Skeletal muscle cell (primary cell): Measurements from ENCODE around the gene TBC1D23.
A peak's percentile ranks its signal among the peaks of the same experiment; 100 is the strongest.
"Not testable (repeated sequence)": the region's sequence is repeated elsewhere in the genome, so short reads cannot be mapped to it uniquely, and the experiment has no call there.

Experiments
- DNase-seq: peaks from one replicate; pipeline ENCODE4 v3.0.0-alpha.2; 2010; ENCODE audit warnings: low read depth
- H3K4me3 ChIP-seq: 2 replicates; pipeline ENCODE4 v1.5.1; 2011; ENCODE audit warnings: low read depth, mild to moderate bottlenecking, control low read depth, low read length, moderate library complexity

The TBC1D23 gene

DNA sequence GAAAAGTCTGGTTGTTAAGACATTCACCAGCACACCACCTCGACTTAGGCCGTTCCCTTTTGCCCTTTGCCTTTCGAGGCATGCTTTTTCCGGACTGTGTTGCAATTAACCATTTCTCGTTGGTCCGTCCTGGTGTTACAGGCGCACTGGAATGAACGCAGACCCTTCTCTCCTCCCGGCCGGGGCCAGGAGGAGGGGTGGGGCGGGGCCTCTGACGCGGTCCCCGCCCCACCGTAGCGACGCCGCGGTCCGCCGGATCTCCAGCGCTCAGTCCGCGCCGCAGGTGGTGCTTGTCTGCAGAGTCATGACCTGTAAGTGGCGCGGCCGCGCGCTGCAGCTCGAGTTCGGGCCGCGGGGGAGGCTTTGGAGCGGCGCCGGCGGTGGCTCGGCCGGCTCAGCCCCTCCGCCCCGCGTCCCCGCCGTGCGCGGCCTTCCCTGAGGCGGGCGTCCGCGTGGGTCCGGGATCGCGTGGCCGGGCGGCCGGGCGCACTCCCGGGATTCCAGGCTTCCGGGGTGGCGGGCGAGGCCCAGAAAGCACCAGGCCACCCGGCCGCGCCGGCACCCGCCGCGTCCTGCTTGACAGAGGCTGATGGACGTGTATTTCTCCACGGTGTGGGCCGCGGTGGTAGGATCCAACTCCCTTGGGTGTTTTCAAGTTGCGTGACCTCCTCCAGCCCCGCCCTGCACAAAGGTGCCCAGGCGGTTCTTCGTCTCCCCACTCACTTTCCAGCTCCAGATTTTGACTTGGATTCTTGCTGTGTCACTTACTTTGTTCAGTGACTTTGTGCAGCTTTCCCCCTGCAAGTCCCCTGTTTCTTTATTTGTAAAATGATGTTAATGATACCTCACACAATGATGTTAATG is 73.9 kb downstream of the TBC1D23 start, which contains the start of gene NIT2:
Gene NIT2, plus strand, starts transcription at position 270 of the 864 bp plus-strand sequence. Its CDS starts 35 bp downstream, at position 305.
- H3K4me3 ChIP-seq: peak within 1 kb of the TSS; percentile 52
- peak; percentile 39 for DNase-seq

DNA sequence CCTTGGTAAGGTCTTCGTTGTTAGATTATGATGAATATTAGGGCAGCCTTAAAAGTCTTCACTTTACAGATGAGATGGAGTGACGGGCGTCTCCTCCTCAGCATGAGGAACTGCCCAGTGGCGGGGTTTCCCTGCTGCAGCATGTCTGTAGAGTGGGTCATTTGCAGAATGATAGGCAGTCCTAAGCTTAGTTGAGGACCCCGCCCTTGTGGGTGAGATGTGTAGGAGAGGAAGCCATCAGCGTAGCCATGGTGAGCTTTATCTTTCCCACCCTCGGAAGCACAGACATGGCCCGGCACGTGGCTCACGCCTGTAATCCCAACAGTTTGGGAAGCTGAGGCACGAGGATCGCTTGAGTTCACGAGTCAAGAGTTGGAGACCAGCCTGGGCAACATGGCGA is 74.6 kb downstream of the TBC1D23 start:
- no peak for DNase-seq
- peak overlapping the region; percentile 52 for H3K4me3 ChIP-seq

DNA sequence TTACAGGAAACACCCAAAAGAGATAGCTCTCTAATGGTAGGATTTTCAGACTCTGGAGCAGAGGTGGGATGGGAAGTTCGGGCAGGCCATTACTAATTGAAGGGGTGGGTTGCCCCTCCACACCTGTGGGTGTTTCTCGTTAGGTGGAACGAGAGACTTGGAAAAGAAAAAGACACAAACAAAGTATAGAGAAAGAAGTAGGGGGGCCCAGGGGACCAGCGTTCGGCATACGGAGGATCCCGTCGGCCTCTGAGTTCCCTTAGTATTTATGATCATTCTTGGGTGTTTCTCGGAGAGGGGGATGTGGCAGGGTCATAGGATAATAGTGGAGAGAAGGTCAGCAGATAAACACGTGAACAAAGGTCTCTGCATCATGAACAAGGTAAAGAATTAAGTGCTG is 75.4 kb downstream of the TBC1D23 start:
- DNase-seq, H3K4me3 ChIP-seq: not testable (repeated sequence)

DNA sequence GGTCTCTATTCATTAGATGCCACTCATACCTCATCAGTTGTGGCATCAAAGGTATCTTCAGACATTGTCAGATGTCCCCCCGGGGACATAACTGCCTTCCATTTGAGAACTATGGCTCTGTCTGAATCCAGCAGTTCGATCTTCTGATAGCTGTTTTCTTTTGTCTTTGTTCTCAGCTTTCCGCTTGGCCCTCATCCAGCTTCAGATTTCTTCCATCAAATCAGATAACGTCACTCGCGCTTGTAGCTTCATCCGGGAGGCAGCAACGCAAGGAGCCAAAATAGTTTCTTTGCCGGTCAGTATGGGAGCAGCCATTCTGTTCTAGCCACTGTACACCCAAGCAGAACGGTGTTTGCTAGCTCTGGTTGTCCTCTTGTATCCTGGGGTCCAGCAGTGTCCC is 78.1 kb downstream of the TBC1D23 start:
- no peak for DNase-seq
- no peak overlapping the region for H3K4me3 ChIP-seq

DNA sequence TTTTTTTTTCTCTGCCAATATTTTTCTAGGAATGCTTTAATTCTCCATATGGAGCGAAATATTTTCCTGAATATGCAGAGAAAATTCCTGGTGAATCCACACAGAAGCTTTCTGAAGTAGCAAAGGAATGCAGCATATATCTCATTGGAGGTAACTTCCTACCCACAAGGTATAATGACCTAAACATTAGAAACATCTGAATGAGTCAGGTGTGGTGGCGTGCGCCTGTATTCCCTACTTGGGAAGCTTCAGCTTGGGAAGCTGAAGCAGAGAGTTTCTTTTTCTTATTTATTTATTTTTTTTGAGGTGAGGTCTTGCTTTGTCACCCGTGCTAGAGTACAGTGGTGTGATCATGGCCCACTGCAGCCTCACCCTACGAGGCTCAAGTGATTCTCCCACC is 79.0 kb downstream of the TBC1D23 start:
- DNase-seq: no peak
- H3K4me3 ChIP-seq: no peak overlapping the region

DNA sequence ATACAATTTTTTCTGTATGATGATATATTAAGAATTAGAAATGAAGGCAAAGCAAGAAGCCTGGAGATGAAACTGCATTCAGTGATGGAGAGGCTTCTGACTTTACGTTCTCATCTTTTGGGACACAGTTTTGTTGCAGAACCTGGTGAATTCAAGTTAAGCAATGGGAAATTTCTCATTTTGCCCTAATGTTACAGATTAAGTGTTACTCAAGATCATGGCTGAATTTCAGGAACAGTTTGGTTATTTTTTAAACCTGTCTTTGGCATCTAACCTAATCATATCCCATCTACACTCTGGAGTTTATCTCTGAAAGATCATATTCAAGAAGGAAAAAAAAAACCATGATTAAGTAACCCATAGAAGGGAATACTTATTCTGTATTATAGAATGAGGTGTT is 79.7 kb downstream of the TBC1D23 start:
- no peak for DNase-seq
- no peak overlapping the region for H3K4me3 ChIP-seq

DNA sequence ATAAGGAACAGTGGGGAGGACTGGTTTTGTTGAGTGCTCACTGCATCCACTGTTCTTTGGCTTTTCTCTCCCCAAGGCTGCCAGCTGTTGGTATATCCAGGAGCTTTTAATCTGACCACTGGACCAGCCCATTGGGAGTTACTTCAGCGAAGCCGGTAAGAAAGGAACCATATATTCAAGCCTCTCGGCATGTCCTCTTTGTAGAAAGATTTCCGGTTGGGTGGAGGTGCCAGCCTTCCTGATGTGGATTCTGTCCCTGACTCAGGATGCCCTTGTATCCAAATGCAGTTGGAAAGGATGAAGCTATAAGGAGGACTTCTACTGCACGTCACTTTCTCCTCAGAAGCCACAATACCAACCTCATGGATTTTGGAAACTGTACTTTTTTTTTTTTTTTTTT is 87.9 kb downstream of the TBC1D23 start:
- no peak for DNase-seq

DNA sequence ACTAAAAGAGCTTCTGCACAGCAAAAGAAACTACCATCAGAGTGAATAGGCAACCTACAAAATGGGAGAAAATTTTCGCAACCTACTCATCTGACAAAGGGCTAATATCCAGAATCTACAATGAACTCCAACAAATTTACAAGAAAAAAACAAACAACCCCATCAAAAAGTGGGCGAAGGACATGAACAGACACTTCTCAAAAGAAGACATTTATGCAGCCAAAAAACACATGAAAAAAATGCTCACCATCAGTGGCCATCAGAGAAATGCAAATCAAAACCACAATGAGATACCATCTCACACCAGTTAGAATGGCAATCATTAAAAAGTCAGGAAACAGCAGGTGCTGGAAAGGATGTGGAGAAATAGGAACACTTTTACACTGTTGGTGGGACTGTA is 91.0 kb downstream of the TBC1D23 start:
- H3K4me3 ChIP-seq, DNase-seq: not testable (repeated sequence)

More for the DNA sequence above, 87.9 kb downstream of the TBC1D23 start:
- no peak overlapping the region for H3K4me3 ChIP-seq

DNA sequence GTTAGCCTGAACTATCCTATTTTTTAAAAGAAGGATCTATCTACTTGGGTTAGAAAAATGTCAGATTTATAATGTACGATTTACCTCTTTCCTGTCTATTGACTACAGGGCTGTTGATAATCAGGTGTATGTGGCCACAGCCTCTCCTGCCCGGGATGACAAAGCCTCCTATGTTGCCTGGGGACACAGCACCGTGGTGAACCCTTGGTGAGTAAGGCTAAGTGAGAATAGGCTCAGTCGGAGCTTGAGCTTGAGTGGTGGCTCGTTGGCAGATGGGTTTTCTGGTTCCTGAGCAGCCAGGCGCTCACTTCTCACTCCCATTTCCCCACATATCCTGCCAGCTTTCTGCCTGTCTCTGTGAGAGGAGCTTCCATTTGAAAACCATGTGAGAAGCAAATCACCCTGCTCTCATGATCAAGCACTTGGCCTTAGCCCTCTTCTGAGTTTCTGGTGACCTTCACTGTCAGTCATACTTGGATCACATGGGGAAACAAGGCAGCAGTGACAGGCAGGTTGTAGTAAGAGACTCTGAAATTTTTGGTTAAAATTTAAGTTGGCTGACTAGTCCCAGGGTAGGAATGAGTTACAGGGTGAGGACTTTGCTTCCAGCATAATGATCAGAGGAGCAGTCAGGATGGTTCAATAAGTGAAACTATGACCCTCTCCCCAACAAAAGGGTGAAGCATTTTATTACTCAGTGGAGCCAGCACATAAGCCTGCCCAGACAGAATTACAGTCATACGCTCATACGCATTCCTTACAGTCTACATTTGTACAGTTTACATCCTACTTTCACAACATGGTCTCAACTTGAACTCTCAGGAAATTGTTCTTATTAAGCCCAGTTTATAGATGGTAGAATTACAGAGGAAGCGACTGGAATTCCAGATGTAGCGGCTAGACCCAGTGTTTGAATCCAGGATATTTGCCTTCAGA is 91.8 kb downstream of the TBC1D23 start:
- no peak overlapping the region for H3K4me3 ChIP-seq
- peak; percentile 15 for DNase-seq

DNA sequence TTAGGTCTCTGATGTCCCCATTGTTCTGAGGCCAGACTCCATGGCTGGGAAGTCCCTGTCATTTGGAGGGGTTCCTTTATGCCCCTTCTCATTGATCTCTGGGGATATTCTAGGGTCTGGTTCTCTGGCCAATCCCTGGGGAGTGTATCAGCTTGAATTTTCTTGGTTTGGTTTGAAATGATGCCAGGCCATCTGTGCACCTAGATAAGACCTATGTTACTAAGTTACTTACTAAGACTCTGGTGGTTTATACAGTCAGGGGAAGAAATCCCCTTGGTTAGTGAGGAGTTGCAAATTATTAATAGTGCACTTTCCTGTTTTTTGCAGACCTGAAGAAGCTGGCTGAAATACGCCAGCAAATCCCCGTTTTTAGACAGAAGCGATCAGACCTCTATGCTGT is 94.1 kb downstream of the TBC1D23 start:
- no peak overlapping the region for H3K4me3 ChIP-seq
- DNase-seq: no peak

DNA sequence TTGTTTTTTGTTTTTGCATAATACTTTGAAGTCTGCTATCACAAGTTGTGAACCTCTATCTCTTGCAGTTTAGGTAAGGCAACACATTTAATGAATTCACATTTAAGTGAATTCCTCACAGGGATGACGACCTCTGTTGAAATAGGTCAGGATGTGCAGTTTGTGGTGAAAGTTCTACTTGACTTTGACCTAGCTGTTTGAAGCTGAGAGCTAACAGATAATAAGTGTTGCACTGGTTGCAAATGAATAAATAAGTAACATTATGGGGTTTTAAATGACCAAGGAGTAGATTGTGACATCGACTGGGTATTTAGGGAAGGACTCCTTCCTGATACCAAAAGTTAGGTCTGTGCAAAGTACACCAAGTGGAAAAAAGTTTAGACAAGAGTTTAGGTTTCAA is 97.6 kb downstream of the TBC1D23 start:
- no peak for DNase-seq
- no peak overlapping the region for H3K4me3 ChIP-seq

DNA sequence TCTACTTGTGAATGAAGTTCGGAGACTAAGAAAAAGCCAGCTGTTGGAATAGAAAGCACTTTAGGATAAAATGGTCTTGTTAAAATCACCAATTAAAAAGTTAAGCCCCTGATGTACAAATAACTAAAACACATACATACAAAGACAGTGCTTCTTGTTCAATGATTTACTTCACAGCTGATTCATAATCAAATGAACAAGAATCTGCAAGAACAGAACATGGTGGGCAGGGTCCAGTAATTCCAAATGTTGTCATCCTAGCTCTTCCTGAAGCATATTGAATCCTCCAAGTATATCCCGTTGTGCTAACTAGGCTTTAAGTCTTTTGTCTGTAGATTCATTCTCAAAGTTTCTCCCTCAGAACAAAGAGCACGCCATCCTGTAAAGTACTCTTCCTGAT is 98.2 kb downstream of the TBC1D23 start:
- no peak overlapping the region for H3K4me3 ChIP-seq
- DNase-seq: no peak

DNA sequence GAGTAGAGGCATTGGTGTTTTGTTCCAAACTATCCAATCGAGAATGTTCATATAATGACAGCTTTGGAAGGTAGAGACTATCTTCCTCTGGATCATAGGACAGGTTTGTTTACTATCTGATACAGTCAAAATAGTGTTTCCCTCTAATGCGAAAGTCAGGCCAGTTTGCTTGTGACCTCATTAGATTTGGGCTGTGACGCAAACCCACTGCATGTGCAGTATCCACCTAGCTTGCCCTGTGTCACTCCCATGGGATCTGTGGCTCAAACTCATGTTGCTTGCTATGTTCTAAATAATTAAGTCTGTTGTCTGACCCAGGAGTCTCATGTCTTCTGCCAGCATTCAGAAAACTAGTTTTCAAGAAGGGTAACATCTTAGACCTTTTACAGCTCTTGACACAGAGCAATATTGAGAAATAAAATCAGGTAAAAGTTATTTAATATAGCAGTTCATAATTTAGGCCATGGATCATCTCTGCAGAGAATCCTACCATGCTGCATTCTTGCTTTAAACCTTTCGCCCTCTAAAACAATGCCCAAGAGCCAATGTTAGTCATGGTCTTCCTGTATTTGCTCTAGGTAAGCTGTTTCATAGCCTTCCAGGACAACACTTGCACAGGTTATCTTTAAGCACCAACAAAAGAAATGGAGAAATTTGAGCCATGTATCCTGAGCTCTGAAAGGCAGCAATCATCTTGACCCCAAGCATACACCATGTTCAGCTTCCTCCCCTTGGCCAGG is 100.1 kb downstream of the TBC1D23 start:
- no peak for DNase-seq

DNA sequence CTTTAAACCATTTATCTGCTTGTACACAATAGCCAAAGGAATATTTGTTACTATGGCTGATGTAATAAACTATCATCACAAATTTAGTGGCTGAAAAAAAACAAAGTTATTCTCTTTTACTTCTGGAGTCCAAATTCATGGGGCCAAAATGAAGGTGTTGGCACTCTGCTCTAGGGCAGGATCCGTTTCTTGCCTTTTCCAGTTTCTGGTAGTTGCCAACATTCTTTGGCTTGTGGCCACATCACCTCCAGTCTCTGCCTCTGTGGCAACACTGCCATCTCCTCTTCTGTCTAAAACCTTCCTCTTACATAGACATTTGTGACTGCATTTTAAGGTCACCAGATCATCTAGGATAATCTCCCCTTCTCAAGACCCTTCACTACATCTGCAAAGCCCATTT is 101.1 kb downstream of the TBC1D23 start:
- DNase-seq: no peak
- no peak overlapping the region for H3K4me3 ChIP-seq

More for the DNA sequence above, 100.1 kb downstream of the TBC1D23 start:
- no peak overlapping the region for H3K4me3 ChIP-seq

DNA sequence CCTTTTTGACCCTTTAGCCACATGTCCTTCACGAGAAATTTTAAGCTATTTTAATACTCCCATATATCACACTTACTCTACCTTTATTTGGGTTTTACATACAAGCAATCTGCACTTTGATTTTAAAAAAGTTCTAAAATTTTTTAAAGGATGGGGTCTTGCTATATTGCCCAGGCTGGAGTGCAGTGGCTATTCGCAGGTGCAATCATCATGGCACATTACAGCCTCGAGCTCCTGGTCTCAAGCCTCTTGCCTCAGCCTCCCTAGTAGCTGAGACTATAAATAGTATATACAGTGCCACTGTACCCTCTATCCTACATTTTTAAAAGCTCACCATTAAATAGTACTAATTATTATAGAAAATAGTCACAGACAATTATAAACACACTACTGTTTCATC is 103.6 kb downstream of the TBC1D23 start:
- H3K4me3 ChIP-seq: no peak overlapping the region
- DNase-seq: no peak

DNA sequence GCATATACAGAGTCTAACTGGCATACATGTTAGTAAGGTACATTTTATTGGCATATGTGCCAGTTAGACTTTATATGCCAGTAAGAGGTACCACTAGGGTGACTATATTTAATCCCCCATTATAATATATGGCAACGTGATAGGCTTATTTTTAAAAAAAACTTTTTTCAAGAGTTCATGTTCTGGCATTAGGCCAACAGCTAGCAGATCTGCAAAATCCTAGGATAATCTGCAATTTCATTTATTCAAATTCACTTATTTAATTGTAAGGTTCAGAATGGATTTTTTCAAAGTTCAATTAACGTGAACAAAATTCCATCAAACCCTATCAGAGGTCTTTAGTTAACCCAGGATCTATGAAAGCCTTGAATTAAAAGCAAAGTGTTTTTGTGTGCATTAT is 105.6 kb downstream of the TBC1D23 start:
- DNase-seq: no peak
- H3K4me3 ChIP-seq: no peak overlapping the region

DNA sequence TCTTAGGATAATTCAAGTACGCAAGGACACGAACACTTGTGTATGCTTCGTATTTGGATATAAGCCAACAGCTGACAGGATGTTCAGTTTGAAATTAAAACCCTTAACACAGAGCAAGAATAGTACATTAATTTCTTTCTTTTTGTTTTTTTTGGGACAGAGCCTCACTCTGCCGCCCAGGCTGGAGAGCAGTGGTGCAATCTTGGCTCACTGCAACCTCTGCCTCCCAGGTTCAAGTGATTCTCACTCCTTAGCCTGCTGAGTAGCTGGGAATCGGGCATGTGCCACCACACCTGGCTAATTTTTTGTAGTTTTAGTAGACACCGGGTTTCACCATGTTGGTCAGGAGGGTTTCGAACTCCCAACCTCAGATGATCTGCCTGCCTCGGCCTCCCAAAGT is 107.6 kb downstream of the TBC1D23 start:
- H3K4me3 ChIP-seq: no peak overlapping the region
- DNase-seq: no peak

DNA sequence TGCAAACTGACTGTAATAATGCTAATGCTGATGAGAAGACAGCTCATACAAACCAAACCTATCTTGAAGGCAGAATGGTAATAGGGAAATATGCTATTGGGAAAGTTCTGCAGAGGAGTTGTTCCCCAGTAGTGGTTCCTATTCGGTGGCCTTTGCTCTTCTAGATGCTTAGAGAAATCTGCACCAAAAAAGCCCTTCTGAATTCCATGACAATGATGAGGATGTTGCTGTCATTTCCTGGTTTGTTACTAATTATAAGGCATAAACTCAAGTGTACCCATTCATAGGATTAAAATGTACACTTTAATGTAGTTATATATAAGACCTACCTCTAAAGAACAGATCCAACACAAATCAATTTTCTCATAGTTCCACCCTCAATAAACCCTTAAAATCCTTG is 110.0 kb downstream of the TBC1D23 start:
- DNase-seq: no peak
- H3K4me3 ChIP-seq: no peak overlapping the region

DNA sequence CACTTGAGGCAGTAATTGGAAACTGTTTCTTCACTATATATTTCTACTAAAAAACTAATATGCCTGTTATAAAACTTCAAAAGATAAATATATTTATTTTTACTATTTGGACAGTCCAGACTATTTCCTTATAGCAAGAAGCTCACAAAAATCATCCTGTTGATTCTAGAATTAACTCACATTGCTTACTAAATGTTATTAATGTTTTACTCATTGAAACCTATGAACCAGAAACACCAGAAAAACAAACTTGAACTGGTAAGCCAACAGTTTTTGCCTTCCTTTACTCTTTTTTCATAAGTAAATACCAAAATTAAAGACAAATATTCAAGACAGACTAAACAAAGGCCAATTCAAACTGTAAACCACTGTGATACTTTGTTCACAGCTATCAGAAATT is 113.7 kb downstream of the TBC1D23 start:
- no peak for DNase-seq
- H3K4me3 ChIP-seq: no peak overlapping the region
